HG03354 (cell line): ENCODE measurements around the gene PRR5L.

Source experiments
- ATAC-seq: cut with Tn5 transposase; IDR thresholded peaks from one replicate; pipeline ENCODE4 v1.9.1; 2021; ENCODE audit warnings: mild to moderate bottlenecking; ENCODE audit not compliant: unreplicated experiment, poor library complexity, severe bottlenecking

The PRR5L gene

GRCh38 chr11:36350137-36350513 lies 54.0 kb downstream of the PRR5L start:
- no peak for ATAC-seq

- ATAC-seq: no peak
Measured at GRCh38 chr11:36352922-36353321, 56.8 kb downstream of the PRR5L start.

GRCh38 chr11:36354221-36355003 lies 58.3 kb downstream of the PRR5L start:
- ATAC-seq: peak; percentile 90

- peak; percentile 45 for ATAC-seq
Measured at GRCh38 chr11:36356201-36356600, 60.1 kb downstream of the PRR5L start.

GRCh38 chr11:36357831-36358230 lies 61.7 kb downstream of the PRR5L start:
- ATAC-seq: no peak

- ATAC-seq: no peak
Measured at GRCh38 chr11:36358436-36358835, 62.3 kb downstream of the PRR5L start.

GRCh38 chr11:36360318-36360717 lies 64.2 kb downstream of the PRR5L start:
- ATAC-seq: no peak

- ATAC-seq: no peak
Measured at GRCh38 chr11:36360826-36361415, 64.8 kb downstream of the PRR5L start.

GRCh38 chr11:36361472-36361871 lies 65.4 kb downstream of the PRR5L start:
- no peak for ATAC-seq

- ATAC-seq: no peak
Measured at GRCh38 chr11:36361901-36362391, 65.9 kb downstream of the PRR5L start.

- no peak for ATAC-seq
Measured at GRCh38 chr11:36362902-36363301, 66.8 kb downstream of the PRR5L start.

- ATAC-seq: no peak
Measured at GRCh38 chr11:36363361-36364268, 67.5 kb downstream of the PRR5L start.

GRCh38 chr11:36364551-36365325 lies 68.7 kb downstream of the PRR5L start:
- ATAC-seq: no peak

- no peak for ATAC-seq
Measured at GRCh38 chr11:36365907-36366306, 69.8 kb downstream of the PRR5L start.

GRCh38 chr11:36367806-36368680 lies 72.0 kb downstream of the PRR5L start:
- no peak for ATAC-seq

- no peak for ATAC-seq
Measured at GRCh38 chr11:36371181-36371580, 75.1 kb downstream of the PRR5L start.

GRCh38 chr11:36371590-36371989 lies 75.5 kb downstream of the PRR5L start:
- ATAC-seq: no peak

- no peak for ATAC-seq
Measured at GRCh38 chr11:36372101-36372771, 76.1 kb downstream of the PRR5L start.
